Liver (tissue), 9 donors: ENCODE data around the gene ULK4. TPM values are rescaled to one million over a fixed set of nuclear protein-coding genes. Genes with fewer than 3 reads are reported as not detected.

Source experiments
- DNase-seq: peaks from one replicate; pipeline ENCODE4 v3.0.0-alpha.2; 2017; ENCODE audit warnings: low spot score
- H3K27ac ChIP-seq, 2 donors: one replicate each; pipeline ENCODE4 v1.7.0; 2013; ENCODE audit warnings: inconsistent platforms in 2 of 2, low read length in 2 of 2, control low read depth in 1 of 2, low read depth in 1 of 2, mild to moderate bottlenecking in 1 of 2
- H3K27me3 ChIP-seq, 4 donors: one replicate each; pipeline versions ENCODE4 v1.6.1 to v1.7.0; 2013; ENCODE audit warnings: low read length in 3 of 4, inconsistent platforms in 1 of 4, mild to moderate bottlenecking in 1 of 4, moderate library complexity in 1 of 4; ENCODE audit not compliant: control insufficient read depth in 4 of 4, insufficient read depth in 4 of 4
- H3K36me3 ChIP-seq, 4 donors: one replicate each; pipeline versions ENCODE4 v1.6.1 to v1.7.0; 2013; ENCODE audit warnings: low read length in 3 of 4, mild to moderate bottlenecking in 3 of 4, low read depth in 1 of 4, moderate library complexity in 1 of 4; ENCODE audit not compliant: control insufficient read depth in 4 of 4, insufficient read depth in 3 of 4
- H3K4me1 ChIP-seq, 4 donors: one replicate each; pipeline versions ENCODE4 v1.6.1 to v1.7.0; 2013; ENCODE audit warnings: low read length in 3 of 4, mild to moderate bottlenecking in 3 of 4, moderate library complexity in 1 of 4; ENCODE audit not compliant: control insufficient read depth in 4 of 4, insufficient read depth in 4 of 4
- H3K4me3 ChIP-seq, 3 donors: one replicate each; pipeline versions ENCODE4 v1.6.1 to v1.7.0; 2013; ENCODE audit warnings: low read length in 3 of 3, control low read depth in 1 of 3, low read depth in 1 of 3, mild to moderate bottlenecking in 1 of 3
- H3K9ac ChIP-seq, 2 donors: one replicate each; pipeline ENCODE4 v1.7.0; 2013; ENCODE audit warnings: low read length in 2 of 2, mild to moderate bottlenecking in 2 of 2, moderate library complexity in 2 of 2, control low read depth in 1 of 2, low read depth in 1 of 2
- H3K9me3 ChIP-seq, 4 donors: one replicate each; pipeline versions ENCODE4 v1.6.1 to v1.7.0; 2013; ENCODE audit warnings: low read length in 3 of 4; ENCODE audit not compliant: control insufficient read depth in 4 of 4
- CTCF ChIP-seq: fragments of 150-350 bp; IDR thresholded peaks from 2 replicates; pipeline ENCODE4 v1.5.1; 2017; ENCODE audit warnings: improper control_type of control experiment, low read depth, low read length; ENCODE audit not compliant: missing input control
- EGR1 ChIP-seq, 2 donors: IDR thresholded peaks; 2 replicates each; pipeline ENCODE4 v1.6.1; 2016 to 2018; ENCODE audit warnings: antibody characterized with exemption in 2 of 2, low read depth in 2 of 2
- FOXA1 ChIP-seq: IDR thresholded peaks from 2 replicates; pipeline ENCODE4 v1.6.1; 2016; ENCODE audit warnings: antibody characterized with exemption
- FOXA2 ChIP-seq: IDR thresholded peaks from 2 replicates; pipeline ENCODE4 v1.6.1; 2016; ENCODE audit warnings: antibody characterized with exemption
- GABPA ChIP-seq, 2 donors: IDR thresholded peaks in 1 of 2; conservative IDR thresholded peaks in 1 of 2; 2 replicates each; pipeline ENCODE4 v1.6.1; 2016; ENCODE audit warnings: antibody characterized with exemption in 2 of 2, mild to moderate bottlenecking in 1 of 2, moderate library complexity in 1 of 2
- JUND ChIP-seq, 2 donors: IDR thresholded peaks; 2 replicates each; pipeline ENCODE4 v1.6.1; 2016; ENCODE audit warnings: antibody characterized with exemption in 2 of 2
- NR2F2 ChIP-seq: IDR thresholded peaks from 2 replicates; pipeline ENCODE4 v1.6.1; 2016; ENCODE audit warnings: antibody characterized with exemption
- SP1 ChIP-seq: IDR thresholded peaks from 2 replicates; pipeline ENCODE4 v1.6.1; 2018; ENCODE audit warnings: antibody characterized with exemption, mild to moderate bottlenecking
- TAF1 ChIP-seq: conservative IDR thresholded peaks from 2 replicates; pipeline ENCODE4 v1.6.1; 2016; ENCODE audit warnings: antibody characterized with exemption, mild to moderate bottlenecking
- YY1 ChIP-seq: IDR thresholded peaks from 2 replicates; pipeline ENCODE4 v1.6.1; 2016; ENCODE audit warnings: antibody characterized with exemption, mild to moderate bottlenecking
- ZBTB33 ChIP-seq: IDR thresholded peaks from 2 replicates; pipeline ENCODE4 v1.6.1; 2016; ENCODE audit warnings: antibody characterized with exemption
- WGBS: extraction: QIAGEN DNeasy Blood & Tissue Kit; methylation state at CpG from one replicate; pipeline ENCODE4 v1.1.7; 2013; 5-methylcytosine and 5-hydroxymethylcytosine counted together
- polyA plus RNA-seq, 2 donors: library from polyadenylated mRNA; stranded (reverse) in 1 of 2; unstranded in 1 of 2; fragments of 200-250 nt in 1 of 2; fragments of >200 nt in 1 of 2; fragmentation: Nextera tagmentation in 1 of 2; extraction: Ambion mirVana in 1 of 2; gene quantifications; one replicate each; pipeline versions ENCODE4 v1.2.1 to v1.2.3, GENCODE V29; 2013 to 2015
- total RNA-seq, 2 donors: library from RNA; depleted of rRNA; stranded (reverse); fragments of >200 nt; gene quantifications; one replicate each; pipeline ENCODE4 v1.2.3, GENCODE V29; 2014
- TF ChIP-seq, protein P1 (sequence below): IDR thresholded peaks from 2 replicates; pipeline ENCODE4 v1.6.1; 2016; ENCODE audit warnings: antibody characterized with exemption, mild to moderate bottlenecking
- donor health status: healthy.
- donor health status: healthy.
- donor health status: healthy.
- donor health status: healthy.
- donor health status: healthy.

The ULK4 gene
- total and polyA plus RNA-seq, 4 donors, result 1.1 to 11.5 (median 3.2) TPM

- 91% methylated on average over 4 of the region's 4 CpGs for WGBS
- no peak for DNase-seq
- Histone ChIP-seq H3K4me3 (no peak overlapping the region), H3K36me3 (no peaks in the 10 kb centered on the region), H3K27ac (no peak overlapping the region), H3K27me3 (no peaks in the 10 kb centered on the region), H3K9ac (no peak overlapping the region), H3K9me3 (no peaks in the 10 kb centered on the region), H3K4me1 (no peaks in the 10 kb centered on the region)
- no peak for TF ChIP-seq EGR1 (IDR thresholded peaks at IDR 0.05; ENCODE audit: low read depth in 2 of 2)
- TF ChIP-seq, protein P1, sequence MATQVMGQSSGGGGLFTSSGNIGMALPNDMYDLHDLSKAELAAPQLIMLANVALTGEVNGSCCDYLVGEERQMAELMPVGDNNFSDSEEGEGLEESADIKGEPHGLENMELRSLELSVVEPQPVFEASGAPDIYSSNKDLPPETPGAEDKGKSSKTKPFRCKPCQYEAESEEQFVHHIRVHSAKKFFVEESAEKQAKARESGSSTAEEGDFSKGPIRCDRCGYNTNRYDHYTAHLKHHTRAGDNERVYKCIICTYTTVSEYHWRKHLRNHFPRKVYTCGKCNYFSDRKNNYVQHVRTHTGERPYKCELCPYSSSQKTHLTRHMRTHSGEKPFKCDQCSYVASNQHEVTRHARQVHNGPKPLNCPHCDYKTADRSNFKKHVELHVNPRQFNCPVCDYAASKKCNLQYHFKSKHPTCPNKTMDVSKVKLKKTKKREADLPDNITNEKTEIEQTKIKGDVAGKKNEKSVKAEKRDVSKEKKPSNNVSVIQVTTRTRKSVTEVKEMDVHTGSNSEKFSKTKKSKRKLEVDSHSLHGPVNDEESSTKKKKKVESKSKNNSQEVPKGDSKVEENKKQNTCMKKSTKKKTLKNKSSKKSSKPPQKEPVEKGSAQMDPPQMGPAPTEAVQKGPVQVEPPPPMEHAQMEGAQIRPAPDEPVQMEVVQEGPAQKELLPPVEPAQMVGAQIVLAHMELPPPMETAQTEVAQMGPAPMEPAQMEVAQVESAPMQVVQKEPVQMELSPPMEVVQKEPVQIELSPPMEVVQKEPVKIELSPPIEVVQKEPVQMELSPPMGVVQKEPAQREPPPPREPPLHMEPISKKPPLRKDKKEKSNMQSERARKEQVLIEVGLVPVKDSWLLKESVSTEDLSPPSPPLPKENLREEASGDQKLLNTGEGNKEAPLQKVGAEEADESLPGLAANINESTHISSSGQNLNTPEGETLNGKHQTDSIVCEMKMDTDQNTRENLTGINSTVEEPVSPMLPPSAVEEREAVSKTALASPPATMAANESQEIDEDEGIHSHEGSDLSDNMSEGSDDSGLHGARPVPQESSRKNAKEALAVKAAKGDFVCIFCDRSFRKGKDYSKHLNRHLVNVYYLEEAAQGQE, result no peak
- no peak for TF ChIP-seq FOXA1
- TF ChIP-seq TAF1, result no peak
- TF ChIP-seq FOXA2, result no peak
These were observed 380.2 kb downstream of the ULK4 start for GRCh38 chr3:41581700-41582099.

DNA sequence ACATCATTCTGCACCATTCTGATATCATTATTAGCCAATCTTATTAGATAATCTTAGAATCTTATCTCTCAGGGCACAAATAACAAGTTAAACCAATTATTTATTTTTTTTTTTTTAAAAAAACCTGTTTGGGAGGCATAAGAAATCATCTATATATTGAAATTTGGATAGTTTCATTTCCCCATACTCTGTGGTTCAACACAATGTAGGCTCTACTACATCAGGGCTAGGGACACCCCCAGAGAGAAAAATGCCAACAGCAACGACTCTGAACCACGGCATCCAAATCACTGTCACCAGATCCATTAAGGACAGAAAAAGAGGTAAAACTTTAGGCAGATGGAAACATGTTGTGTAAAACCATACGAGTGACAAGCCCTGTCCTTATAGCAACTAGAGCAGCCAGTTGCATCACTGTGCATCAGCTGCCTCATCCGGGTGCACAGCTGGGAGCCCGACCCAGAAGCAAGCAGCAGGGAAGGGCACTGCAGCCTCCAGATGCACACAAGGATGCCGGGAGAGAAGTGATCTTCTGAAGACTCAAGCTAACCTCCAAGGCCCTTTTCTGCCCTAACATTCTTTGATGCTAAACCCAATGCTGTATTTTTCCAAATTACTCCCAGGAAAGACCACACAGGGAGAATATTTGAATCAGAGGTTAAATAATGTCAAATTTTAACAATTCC lies 381.5 kb downstream of the ULK4 start:
- no peak for DNase-seq
- Histone ChIP-seq H3K36me3 (no peaks in the 10 kb centered on the region), H3K4me1 (peaks cover 2 to 10% (median 7%) of the 10 kb centered on the region in 4 donors), H3K27me3 (no peaks in the 10 kb centered on the region), H3K9me3 (no peaks in the 10 kb centered on the region), H3K9ac (no peak overlapping the region), H3K4me3 (no peak overlapping the region), H3K27ac (no peak overlapping the region)
- 91% methylated on average over 6 of the region's 6 CpGs for WGBS
- TF ChIP-seq SP1, result no peak
- no peak for TF ChIP-seq CTCF
- TF ChIP-seq JUND (IDR thresholded peaks at IDR 0.05), result no peak
- no peak for TF ChIP-seq FOXA2
- no peak for TF ChIP-seq ZBTB33
- no peak for TF ChIP-seq YY1
- TF ChIP-seq NR2F2, result no peak
- TF ChIP-seq GABPA (IDR thresholded peaks at IDR 0.05 in 1 of 2, conservative IDR thresholded peaks at IDR 0.05 in 1 of 2), result no peak
